Naive thymus-derived CD4-positive, alpha-beta T cell (primary cell): ENCODE measurements around the gene ATF6B. TPM values are rescaled to one million over a fixed set of nuclear protein-coding genes. Genes with fewer than 3 reads are reported as not detected.
A peak's percentile ranks its signal among the peaks of the same experiment; 100 is the strongest.
"Not testable (repeated sequence)": the region's sequence is repeated elsewhere in the genome, so short reads cannot be mapped to it uniquely, and the experiment has no call there.

ENCODE experiments used
- ATAC-seq: fragments of 150-1000 bp; cut with Tn5 transposase; 2 replicates; pipeline ENCODE4 v1.10.0; 2021; ENCODE audit warnings: mild to moderate bottlenecking, moderate library complexity
- CTCF ChIA-PET: fragments of 350-600 bp; sonication (Branson Sonifier 250); formaldehyde crosslinking; loops from one replicate; lab custom pipeline; 2021; ENCODE audit warnings: antibody characterized with exemption; lab: Charles Lee
- POLR2A ChIA-PET: fragments of 350-600 bp; sonication (Branson Sonifier 250); formaldehyde crosslinking; loops from one replicate; lab custom pipeline; 2021; ENCODE audit warnings: antibody characterized with exemption, inconsistent platforms; lab: Charles Lee
- DNase-seq, 9 donors: peaks; one replicate each; pipeline versions ENCODE4 v3.0.0 to v3.0.0-alpha.2; 2020 to 2022; ENCODE audit warnings: mixed read lengths in 1 of 9
- H3K27ac ChIP-seq: one replicate; pipeline ENCODE4 v1.7.0; 2013; ENCODE audit warnings: mild to moderate bottlenecking, low read depth, low read length, moderate library complexity
- H3K27me3 ChIP-seq, 2 donors: one replicate each; pipeline ENCODE4 v1.7.0; 2013; ENCODE audit warnings: low read length in 2 of 2, mild to moderate bottlenecking in 2 of 2, moderate library complexity in 2 of 2; ENCODE audit not compliant: control insufficient read depth in 2 of 2, insufficient read depth in 2 of 2
- H3K36me3 ChIP-seq, 3 experiments: 1 replicate in 2 of 3; 2 replicates in 1 of 3; pipeline ENCODE4 v1.7.0; 2013; ENCODE audit warnings: low read length in 3 of 3, mild to moderate bottlenecking in 3 of 3, moderate library complexity in 1 of 3; ENCODE audit not compliant: insufficient read depth in 3 of 3, control insufficient read depth in 2 of 3
- H3K4me1 ChIP-seq, 2 donors: one replicate each; pipeline ENCODE4 v1.7.0; 2013; ENCODE audit warnings: low read length in 2 of 2, mild to moderate bottlenecking in 2 of 2, moderate library complexity in 1 of 2; ENCODE audit not compliant: control insufficient read depth in 2 of 2, insufficient read depth in 2 of 2
- H3K4me3 ChIP-seq: 2 replicates; pipeline ENCODE4 v1.7.0; 2013; ENCODE audit warnings: mild to moderate bottlenecking, low read length
- H3K9me3 ChIP-seq, 3 experiments: 1 replicate in 2 of 3; 2 replicates in 1 of 3; pipeline ENCODE4 v1.7.0; 2013; ENCODE audit warnings: low read length in 3 of 3; ENCODE audit not compliant: control insufficient read depth in 2 of 3
- H3K27ac Mint-ChIP-seq, 9 donors: one replicate each; pipeline ENCODE4 v1.8.0; 2020 to 2022; ENCODE audit warnings: mixed read lengths in 9 of 9, mild to moderate bottlenecking in 8 of 9, moderate library complexity in 5 of 9, inconsistent platforms in 2 of 9
- H3K27me3 Mint-ChIP-seq, 5 donors: one replicate each; pipeline ENCODE4 v1.8.0; 2021 to 2022; ENCODE audit warnings: mixed read lengths in 5 of 5, mild to moderate bottlenecking in 1 of 5
- H3K36me3 Mint-ChIP-seq, 5 donors: one replicate each; pipeline ENCODE4 v1.8.0; 2020 to 2022; ENCODE audit warnings: mixed read lengths in 5 of 5, mild to moderate bottlenecking in 3 of 5, inconsistent platforms in 1 of 5
- H3K4me1 Mint-ChIP-seq, 7 donors: one replicate each; pipeline ENCODE4 v1.8.0; 2020 to 2022; ENCODE audit warnings: mixed read lengths in 7 of 7, mild to moderate bottlenecking in 3 of 7, inconsistent platforms in 1 of 7
- H3K4me3 Mint-ChIP-seq, 10 donors: one replicate each; pipeline ENCODE4 v1.8.0; 2020 to 2022; ENCODE audit warnings: mild to moderate bottlenecking in 10 of 10, mixed read lengths in 10 of 10, moderate library complexity in 6 of 10, inconsistent platforms in 2 of 10
- H3K9me3 Mint-ChIP-seq, 11 donors: one replicate each; pipeline ENCODE4 v1.8.0; 2020 to 2022; ENCODE audit warnings: mixed read lengths in 11 of 11, mild to moderate bottlenecking in 4 of 11, inconsistent platforms in 1 of 11, moderate library complexity in 1 of 11
- intact Hi-C, 2 donors: fragments of 100-400 bp; cut with micrococcal nuclease; formaldehyde crosslinking; loops; one replicate each; pipeline ENCODE4 v1.15.1; 2023
- polyA plus RNA-seq, 2 donors: library from polyadenylated mRNA; unstranded; fragments of 300-500 nt; fragmentation: Illumina TruSeq; gene quantifications; one replicate each; pipeline ENCODE4 v1.2.3, GENCODE V29; 2021
- total RNA-seq, 6 experiments: library from RNA in 5 of 6; stranded (reverse) in 5 of 6; gene quantifications; 1 replicate in 5 of 6; 2 replicates in 1 of 6; pipeline ENCODE4 v1.2.3 and lab custom pipeline; 2021 to 2026

The ATF6B gene
- total and polyA plus RNA-seq, 7 experiments from 2014 or later = 28.0 to 168 (median 138) TPM

GRCh38 chr6:32148289-32149091 is 20.4 kb upstream of the ATF6B start:
- H3K4me3 Mint-ChIP-seq = peak overlapping the region; percentile 75 to 91 (median 86)
- H3K4me3 ChIP-seq = peak overlapping the region; percentile 30
- peaks cover 0 to 62% (median 12%) of the 10 kb centered on the region in 5 donors for H3K27me3 Mint-ChIP-seq
- H3K4me1 Mint-ChIP-seq = peaks cover 37 to 49% (median 46%) of the 10 kb centered on the region in 7 donors
- H3K27ac Mint-ChIP-seq = peak overlapping the region; percentile 46 to 91 (median 85)
- peak; percentile 62 to 82 (median 72) for DNase-seq
- ChIA-PET CTCF (interaction anchor here (0.6 to 1.4 kb wide), 3 partner anchors 46 to 201 kb away, joined by 3 to 5 read pairs (median 4); no protein-coding TSS in a partner anchor), POLR2A (interaction anchor here (0.6 to 1.0 kb wide), 5 partner anchors 10 to 806 kb away, joined by 3 to 5 read pairs (median 3); no protein-coding TSS in a partner anchor)
- H3K27ac ChIP-seq = peak overlapping the region; percentile 47
- peaks cover 0 to 22% of the 10 kb centered on the region in 2 donors for H3K4me1 ChIP-seq
- H3K9me3 Mint-ChIP-seq = peaks cover 0 to 5% (median 0%) of the 10 kb centered on the region in 11 donors
- no peaks in the 10 kb centered on the region for H3K9me3 ChIP-seq
- H3K36me3 Mint-ChIP-seq = peaks cover 0 to 5% (median 0%) of the 10 kb centered on the region in 5 donors
- intact Hi-C loops = loop anchor here (1.0 to 10.0 kb wide), 4 partner anchors 18 to 96 kb away; partner anchors contain the start of genes AGPAT1 (in 1 of the 2) and FKBPL (in 1 of the 2)
- no peaks in the 10 kb centered on the region for H3K36me3 ChIP-seq
- ATAC-seq = peak; percentile 91
- H3K27me3 ChIP-seq = no peaks in the 10 kb centered on the region

GRCh38 chr6:32147401-32148132 is 19.5 kb upstream of the ATF6B start:
- no peaks in the 10 kb centered on the region for H3K36me3 ChIP-seq
- H3K27me3 ChIP-seq = no peaks in the 10 kb centered on the region
- H3K9me3 ChIP-seq = no peaks in the 10 kb centered on the region
- Mint-ChIP-seq H3K36me3 (peaks cover 0 to 5% (median 0%) of the 10 kb centered on the region in 5 donors), H3K4me3 (peak overlapping the region in 1 of 10 donors; percentile 84), H3K9me3 (peaks cover 0 to 5% (median 0%) of the 10 kb centered on the region in 11 donors), H3K27ac (peak overlapping the region in 5 of 9 donors; percentile 15 to 90 (median 60)), H3K27me3 (peaks cover 0 to 56% (median 12%) of the 10 kb centered on the region in 5 donors), H3K4me1 (peaks cover 30 to 41% (median 37%) of the 10 kb centered on the region in 7 donors)
- POLR2A ChIA-PET = interaction anchor here (1.0 kb wide), 1 partner anchor 29 kb away, joined by 4 read pairs; no protein-coding TSS in a partner anchor
- no peak overlapping the region for H3K4me3 ChIP-seq
- no peak overlapping the region for H3K27ac ChIP-seq
- DNase-seq = no peak
- ATAC-seq = no peak
- CTCF ChIA-PET = interaction anchor here (0.6 to 1.4 kb wide), 2 partner anchors 102 to 202 kb away, joined by 4 to 5 read pairs; no protein-coding TSS in a partner anchor
- H3K4me1 ChIP-seq = peaks cover 0 to 13% of the 10 kb centered on the region in 2 donors
- intact Hi-C loops = loop anchor here (1.0 to 10.0 kb wide), 4 partner anchors 17 to 97 kb away; partner anchors contain the start of genes AGPAT1 (in 1 of the 2) and FKBPL (in 1 of the 2)

- intact Hi-C loops = loop anchor here in 1 of 2 donors (10.0 kb wide), 1 partner anchor 98 kb away; no protein-coding TSS in a partner anchor
- Histone ChIP-seq H3K27ac (no peak overlapping the region), H3K36me3 (no peaks in the 10 kb centered on the region), H3K9me3 (no peaks in the 10 kb centered on the region), H3K4me3 (no peak overlapping the region), H3K4me1 (peaks cover 0 to 6% of the 10 kb centered on the region in 2 donors), H3K27me3 (no peaks in the 10 kb centered on the region)
- Mint-ChIP-seq H3K9me3 (peaks cover 0 to 5% (median 0%) of the 10 kb centered on the region in 11 donors), H3K27me3 (peaks cover 0 to 56% (median 12%) of the 10 kb centered on the region in 5 donors), H3K27ac (peak overlapping the region in 1 of 9 donors; percentile 5), H3K4me3 (no peak overlapping the region), H3K4me1 (peaks cover 23 to 34% (median 31%) of the 10 kb centered on the region in 7 donors), H3K36me3 (peaks cover 0 to 5% (median 0%) of the 10 kb centered on the region in 5 donors)
- ATAC-seq (no peak), DNase-seq (no peak)
- ChIA-PET POLR2A (interaction anchor here (0.9 kb wide), 1 partner anchor 29 kb away, joined by 3 read pairs; the partner anchor contains the start of gene AGPAT1), CTCF (no interaction called here)
Measured at GRCh38 chr6:32146687-32147086, 18.6 kb upstream of the ATF6B start.

GRCh38 chr6:32146287-32146686 is 18.2 kb upstream of the ATF6B start:
- DNase-seq = no peak
- Mint-ChIP-seq H3K4me3 (no peak overlapping the region), H3K27me3 (peaks cover 0 to 52% (median 12%) of the 10 kb centered on the region in 5 donors), H3K9me3 (peaks cover 0 to 5% (median 0%) of the 10 kb centered on the region in 11 donors), H3K27ac (no peak overlapping the region), H3K36me3 (peaks cover 0 to 5% (median 0%) of the 10 kb centered on the region in 5 donors), H3K4me1 (peaks cover 21 to 32% (median 29%) of the 10 kb centered on the region in 7 donors)
- ChIA-PET POLR2A (interaction anchor here (0.9 kb wide), 1 partner anchor 30 kb away, joined by 3 read pairs; the partner anchor contains the start of gene AGPAT1), CTCF (no interaction called here)
- Histone ChIP-seq H3K27ac (no peak overlapping the region), H3K27me3 (no peaks in the 10 kb centered on the region), H3K4me3 (no peak overlapping the region), H3K9me3 (no peaks in the 10 kb centered on the region), H3K36me3 (no peaks in the 10 kb centered on the region), H3K4me1 (peaks cover 0 to 5% of the 10 kb centered on the region in 2 donors)
- intact Hi-C loops = loop anchor here in 1 of 2 donors (10.0 kb wide), 1 partner anchor 99 kb away; no protein-coding TSS in a partner anchor
- no peak for ATAC-seq

- CTCF ChIA-PET, POLR2A ChIA-PET: not testable (repeated sequence)
- peaks cover 0 to 38% (median 0%) of the 10 kb centered on the region in 5 donors for H3K27me3 Mint-ChIP-seq
Measured at GRCh38 chr6:32144238-32144637, 16.2 kb upstream of the ATF6B start.

More at GRCh38 chr6:32144238-32144637, 16.2 kb upstream of the ATF6B start:
- not testable (repeated sequence) for H3K9me3 Mint-ChIP-seq, H3K4me3 Mint-ChIP-seq, H3K27me3 ChIP-seq, ATAC-seq, DNase-seq, H3K27ac Mint-ChIP-seq, H3K4me1 ChIP-seq, H3K36me3 Mint-ChIP-seq, H3K4me3 ChIP-seq, H3K27ac ChIP-seq, H3K9me3 ChIP-seq, H3K36me3 ChIP-seq
- intact Hi-C loops = loop anchor here in 1 of 2 donors (10.0 kb wide), 1 partner anchor 101 kb away; no protein-coding TSS in a partner anchor
- H3K4me1 Mint-ChIP-seq = peaks cover 12 to 19% (median 14%) of the 10 kb centered on the region in 7 donors
